Activated CD4-positive, CD25-positive, alpha-beta regulatory T cell treated with anti-CD3 and anti-CD28 coated beads, Interleukin-2, amount 50 U/mL, for 72 hours (primary cell): ENCODE data around the gene UTRN.

Source experiments
- DNase-seq: peaks from one replicate; pipeline ENCODE4 v3.0.0; 2021

Gene UTRN

GRCh38 chr6:144284783-144285547 is at the start of gene UTRN:
Gene UTRN, plus strand, starts transcription at chr6:144285335. Its CDS starts 6,494 bp downstream, at chr6:144291829.
- peak; percentile 64 for DNase-seq

GRCh38 chr6:144244688-144245087 is 40.4 kb upstream of the UTRN start:
- no peak for DNase-seq

- no peak for DNase-seq
These were observed 38.1 kb upstream of the UTRN start for GRCh38 chr6:144246988-144247387.

GRCh38 chr6:144248003-144248402 is 37.1 kb upstream of the UTRN start:
- no peak for DNase-seq

- DNase-seq = no peak
These were observed 36.4 kb upstream of the UTRN start for GRCh38 chr6:144248476-144249301.

- DNase-seq = no peak
These were observed 34.9 kb upstream of the UTRN start for GRCh38 chr6:144250276-144250675.

- DNase-seq = no peak
These were observed 32.9 kb upstream of the UTRN start for GRCh38 chr6:144252259-144252658.

- no peak for DNase-seq
These were observed 25.1 kb upstream of the UTRN start for GRCh38 chr6:144259986-144260385.

GRCh38 chr6:144262470-144263369 is 22.4 kb upstream of the UTRN start:
- no peak for DNase-seq

- DNase-seq = no peak
These were observed 21.3 kb upstream of the UTRN start for GRCh38 chr6:144263786-144264185.

GRCh38 chr6:144264270-144265060 is 20.7 kb upstream of the UTRN start:
- no peak for DNase-seq

GRCh38 chr6:144265061-144265357 is 20.1 kb upstream of the UTRN start:
- no peak for DNase-seq

- DNase-seq = no peak
These were observed 19.7 kb upstream of the UTRN start for GRCh38 chr6:144265390-144265789.

- DNase-seq = no peak
These were observed 19.0 kb upstream of the UTRN start for GRCh38 chr6:144266091-144266649.

- DNase-seq = no peak
These were observed 16.3 kb upstream of the UTRN start for GRCh38 chr6:144268794-144269349.

GRCh38 chr6:144277174-144277573 is 8.0 kb upstream of the UTRN start:
- DNase-seq = no peak

- no peak for DNase-seq
These were observed 7.4 kb upstream of the UTRN start for GRCh38 chr6:144277605-144278227.

- no peak for DNase-seq
These were observed 6.3 kb upstream of the UTRN start for GRCh38 chr6:144278659-144279314.

GRCh38 chr6:144279484-144280150 is 5.5 kb upstream of the UTRN start:
- DNase-seq = no peak
